ENCODE data around the gene TMEM9B.

DNA sequence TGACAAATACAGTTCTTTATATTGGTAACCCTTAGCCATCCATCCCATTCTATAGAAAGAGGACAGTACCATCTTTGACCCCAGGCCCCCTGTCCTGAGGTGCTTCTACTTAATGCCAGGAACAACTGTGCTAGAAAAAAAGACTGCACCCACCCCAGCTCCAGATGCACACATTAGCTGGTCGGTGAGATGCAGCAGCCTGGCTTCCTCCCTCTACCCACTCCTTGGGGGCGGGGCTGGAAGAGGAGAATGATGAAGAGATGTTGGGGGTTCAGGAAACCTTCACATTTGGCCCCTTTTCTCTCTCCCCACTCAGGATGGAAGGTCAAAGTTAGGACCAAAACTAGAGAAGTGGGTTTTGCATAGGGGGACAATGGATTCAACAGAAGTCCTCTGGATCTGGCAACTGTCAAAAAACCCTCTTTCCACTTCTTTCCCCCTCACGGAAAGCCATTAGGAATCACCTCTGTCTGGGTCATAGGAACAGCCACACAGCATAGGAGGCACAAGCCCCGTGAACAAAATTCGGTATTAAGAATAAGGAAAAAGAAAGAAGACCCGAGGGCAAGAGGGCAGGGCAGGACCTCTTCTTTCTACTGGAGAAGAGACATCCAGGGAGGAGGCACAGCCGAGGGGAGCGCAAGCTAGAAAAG, 38.8 kb upstream of the TMEM9B start:
- TF ChIP-seq CTCF (conservative IDR thresholded peaks at IDR 0.05; ENCODE audit: low read length) = no peak
- no peak for TF ChIP-seq EZH2phosphoT487 (IDR thresholded peaks at IDR 0.05; ENCODE audit: borderline replicate concordance)
